GM18499 (cell line): ENCODE measurements around the gene RBPJL.
A peak's percentile ranks its signal among the peaks of the same experiment; 100 is the strongest.

Source experiments
- ATAC-seq: cut with Tn5 transposase; IDR thresholded peaks from one replicate; pipeline ENCODE4 v1.9.1; 2021; ENCODE audit warnings: moderate number of reproducible peaks; ENCODE audit not compliant: insufficient read depth, unreplicated experiment

Gene RBPJL

GRCh38 chr20:45358282-45359068 lies 51.8 kb downstream of the RBPJL start:
- ATAC-seq, result no peak

DNA sequence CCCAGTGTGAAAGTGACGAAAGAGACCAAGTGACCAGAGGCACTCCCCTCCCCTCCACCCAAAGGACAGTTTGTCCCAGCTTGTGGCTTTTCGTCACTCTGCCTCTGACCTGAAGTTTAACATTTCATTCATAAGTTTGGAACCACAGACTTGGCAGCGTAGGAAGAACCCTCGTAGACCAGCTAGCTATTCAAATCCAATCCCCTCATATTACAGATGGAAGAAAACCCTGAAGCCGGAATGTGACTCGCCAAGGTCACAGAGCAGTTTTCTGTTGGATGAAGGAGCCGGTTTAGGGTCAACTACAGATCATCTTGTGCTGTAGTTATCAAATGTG lies 52.4 kb downstream of the RBPJL start:
- no peak for ATAC-seq

DNA sequence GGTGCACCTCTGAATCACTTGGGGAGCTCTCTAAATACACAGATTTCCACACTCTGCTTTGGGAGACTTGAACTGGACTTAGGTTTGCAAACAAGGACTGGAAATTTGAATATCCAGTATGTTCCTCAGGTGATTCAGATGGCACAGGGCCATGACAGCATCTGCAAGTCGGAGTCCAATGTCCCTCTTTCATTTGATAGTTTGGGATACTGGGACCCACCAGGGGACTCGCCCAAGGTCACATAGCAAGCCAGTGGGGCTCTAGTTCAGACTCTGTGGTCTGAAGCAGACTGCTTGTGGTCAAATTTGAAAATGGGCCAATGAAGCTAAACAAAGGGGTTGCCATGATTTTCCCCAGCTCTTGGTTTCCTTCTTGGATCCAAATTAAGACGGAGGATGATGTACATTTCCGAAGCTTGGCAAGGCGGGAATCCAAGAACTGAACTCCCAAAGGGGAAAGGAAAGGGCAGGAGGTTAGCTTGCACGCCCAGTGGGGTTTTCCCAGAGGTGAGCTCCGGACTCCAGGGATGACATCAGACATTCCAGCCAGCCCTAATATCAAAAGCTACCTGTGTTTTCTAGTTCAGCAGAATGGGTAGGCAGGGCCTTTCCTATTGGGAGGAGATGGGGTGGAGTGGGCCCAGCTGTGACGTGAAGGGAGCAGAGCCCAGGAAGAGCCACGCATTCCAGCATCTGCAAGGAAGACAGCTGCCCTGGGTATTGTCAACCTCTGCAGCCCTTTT lies 52.9 kb downstream of the RBPJL start:
- no peak for ATAC-seq

GRCh38 chr20:45361793-45362192 lies 55.2 kb downstream of the RBPJL start:
- no peak for ATAC-seq

DNA sequence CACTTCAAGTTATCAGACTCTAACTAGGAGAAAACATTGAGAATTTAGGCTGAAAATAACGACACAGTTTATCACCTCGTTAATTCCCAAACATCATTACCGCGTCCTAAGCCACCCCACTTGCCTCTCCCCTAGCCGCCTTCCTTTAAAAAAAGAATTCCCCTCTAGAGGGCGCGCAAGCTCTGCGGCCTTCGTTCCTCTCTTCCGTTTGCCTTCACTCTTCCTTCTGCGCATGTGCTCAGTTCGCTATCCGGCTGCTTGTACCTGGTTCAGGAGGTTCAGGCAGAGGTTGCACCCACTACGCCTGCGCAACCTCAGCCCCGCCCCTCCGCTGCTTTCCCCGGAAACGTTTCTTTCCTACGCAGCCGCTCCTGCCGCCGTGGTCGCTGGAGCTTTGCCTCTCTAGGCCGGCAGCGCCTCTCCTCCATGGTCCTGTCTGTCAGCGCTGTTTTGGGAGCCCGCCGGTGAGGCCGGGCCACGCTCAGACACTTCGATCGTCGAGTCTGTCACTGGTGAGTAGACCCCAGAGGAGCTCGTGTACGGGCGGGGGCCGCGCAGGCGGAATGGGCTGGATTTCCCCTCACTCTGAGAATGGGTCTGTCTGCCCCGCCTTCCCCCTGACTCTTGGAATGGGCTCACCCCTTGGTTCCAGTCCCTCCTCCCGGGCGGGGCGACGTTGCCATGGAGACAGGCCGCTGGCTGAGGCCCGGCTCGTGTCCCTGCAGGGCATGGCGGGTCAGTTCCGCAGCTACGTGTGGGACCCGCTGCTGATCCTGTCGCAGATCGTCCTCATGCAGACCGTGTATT lies 56.4 kb downstream of the RBPJL start, which contains the start of gene SYS1:
TSS of gene SYS1 (plus strand) at position 353 of the 807 bp plus-strand sequence. CDS start at position 729, 376 bp downstream.
- peak; percentile 84 for ATAC-seq

DNA sequence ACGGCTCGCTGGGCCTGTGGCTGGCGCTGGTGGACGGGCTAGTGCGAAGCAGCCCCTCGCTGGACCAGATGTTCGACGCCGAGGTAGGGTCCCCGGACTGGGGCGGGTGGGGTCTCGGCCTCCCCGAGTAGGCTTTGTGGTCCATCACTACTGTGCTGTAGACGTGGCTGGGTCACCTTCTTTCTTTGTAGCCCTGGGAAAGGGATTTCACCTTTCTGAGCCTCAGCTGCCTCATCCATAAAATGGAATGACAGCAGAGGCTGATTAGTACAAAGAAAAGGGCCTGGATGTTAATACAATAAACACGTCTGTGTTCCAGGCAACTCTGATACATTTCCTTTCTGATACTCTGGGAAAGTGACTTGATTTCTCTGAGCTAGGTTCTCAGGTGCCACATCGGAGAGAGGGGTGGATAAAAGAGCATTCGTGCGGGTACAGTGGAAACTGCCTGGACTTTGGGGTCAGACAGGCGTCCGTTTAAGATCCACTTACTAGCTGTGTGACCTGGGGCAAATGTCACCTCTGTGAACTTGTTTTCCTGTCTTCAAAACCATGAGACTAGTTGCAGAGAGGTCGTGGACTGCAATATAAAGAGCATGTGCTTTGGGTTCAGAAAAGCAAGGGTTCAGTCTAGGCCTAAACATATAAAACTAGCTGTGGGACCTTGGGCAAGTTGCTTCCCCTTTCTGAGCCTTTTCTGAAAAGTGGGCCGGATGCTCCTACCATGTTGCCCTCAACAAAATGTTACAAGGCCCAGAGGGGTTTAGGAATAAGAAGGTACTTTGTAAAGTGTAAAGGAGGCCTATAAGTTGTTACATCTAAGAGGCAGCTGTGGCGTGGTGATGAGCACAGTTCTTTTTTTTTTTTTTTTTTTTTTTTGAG lies 57.2 kb downstream of the RBPJL start:
- no peak for ATAC-seq

DNA sequence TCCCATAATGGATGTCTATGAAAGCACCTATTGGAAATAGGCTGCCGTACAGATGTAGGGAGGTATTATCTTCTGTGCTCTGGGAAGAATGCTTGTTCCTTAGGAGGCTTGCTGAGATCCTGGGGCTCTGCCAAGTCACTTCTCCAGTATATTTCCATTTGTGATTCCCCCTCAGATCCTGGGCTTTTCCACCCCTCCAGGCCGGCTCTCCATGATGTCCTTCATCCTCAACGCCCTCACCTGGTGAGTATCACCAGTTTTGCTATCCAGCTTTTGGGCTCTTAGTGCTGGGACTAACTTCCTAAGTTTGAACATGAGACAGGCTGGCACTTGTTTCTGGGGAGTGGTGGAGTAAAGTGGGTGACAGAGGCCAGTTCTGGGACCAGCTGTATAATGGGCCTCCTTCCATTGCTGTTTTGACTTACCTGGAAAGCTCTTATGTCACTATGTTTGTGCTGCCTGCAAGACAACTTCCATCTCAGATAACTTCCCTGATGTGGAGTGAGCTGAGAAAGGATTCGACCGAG lies 58.9 kb downstream of the RBPJL start:
- ATAC-seq, result no peak

GRCh38 chr20:45366192-45366591 lies 59.6 kb downstream of the RBPJL start:
- no peak for ATAC-seq

DNA sequence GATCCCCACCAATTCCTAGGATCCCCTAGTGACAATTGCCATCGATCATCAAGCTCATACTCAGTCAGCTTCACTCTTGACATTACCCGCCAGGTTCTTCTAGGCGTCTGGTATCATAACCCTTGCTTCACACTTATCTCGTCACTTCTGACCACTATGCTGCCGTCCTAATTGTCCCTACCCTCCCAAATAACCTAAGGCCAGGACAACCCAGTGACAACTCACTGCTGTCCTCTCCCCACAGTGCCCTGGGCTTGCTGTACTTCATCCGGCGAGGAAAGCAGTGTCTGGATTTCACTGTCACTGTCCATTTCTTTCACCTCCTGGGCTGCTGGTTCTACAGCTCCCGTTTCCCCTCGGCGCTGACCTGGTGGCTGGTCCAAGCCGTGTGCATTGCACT lies 60.0 kb downstream of the RBPJL start:
- no peak for ATAC-seq

DNA sequence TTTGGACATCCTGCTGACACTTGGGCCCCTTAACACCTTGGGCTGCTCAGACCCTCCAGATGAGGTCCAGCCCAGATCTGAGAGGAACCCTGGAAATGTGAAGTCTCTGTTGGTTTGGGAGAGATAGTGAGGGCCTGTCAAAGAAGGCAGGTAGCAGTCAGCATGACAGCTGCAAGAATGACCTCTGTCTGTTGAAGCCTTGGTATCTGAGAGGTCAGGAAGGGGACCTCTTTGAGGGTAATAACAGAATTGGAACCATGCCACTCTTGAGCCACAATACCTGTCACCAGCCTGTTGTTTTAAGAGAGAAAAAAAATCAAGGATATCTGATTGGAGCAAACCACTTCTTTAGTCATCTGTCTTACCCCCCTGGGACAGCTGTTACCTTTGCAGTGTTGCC lies 60.5 kb downstream of the RBPJL start:
- ATAC-seq, result no peak
